RWPE2 (cell line): ENCODE results near the gene ZNF148.

ENCODE experiments used
- ATAC-seq: fragments of 200-7000 bp; cut with Tn5 transposase; 3 replicates; pipeline ENCODE4 v1.9.1; 2021; ENCODE audit warnings: low read depth
- DNase-seq: peaks from one replicate; pipeline ENCODE4 v3.0.0-alpha.2; 2020; ENCODE audit warnings: low spot score
- H3K27ac ChIP-seq: fragments of 450-650 bp; 2 replicates; pipeline ENCODE4 v1.5.1; 2017; ENCODE audit warnings: mild to moderate bottlenecking; ENCODE audit not compliant: poor library complexity, severe bottlenecking
- H3K27me3 ChIP-seq: fragments of 250-450 bp; sonication (Bioruptor Pico); 2 replicates; pipeline ENCODE4 v1.5.1; 2021; ENCODE audit warnings: mild to moderate bottlenecking, moderate library complexity; ENCODE audit not compliant: insufficient read depth, poor library complexity, severe bottlenecking
- H3K36me3 ChIP-seq: fragments of 250-450 bp; sonication (Bioruptor Pico); 2 replicates; pipeline ENCODE4 v1.5.1; 2020; ENCODE audit warnings: low read depth, mild to moderate bottlenecking, moderate library complexity
- H3K4me1 ChIP-seq: fragments of 250-450 bp; sonication (Bioruptor Pico); 2 replicates; pipeline ENCODE4 v1.5.1; 2021; ENCODE audit warnings: mild to moderate bottlenecking, moderate library complexity; ENCODE audit not compliant: insufficient read depth, poor library complexity, severe bottlenecking
- H3K4me3 ChIP-seq: fragments of 250-450 bp; sonication (Bioruptor Pico); 2 replicates; pipeline ENCODE4 v1.5.1; 2021; ENCODE audit warnings: mild to moderate bottlenecking, moderate library complexity; ENCODE audit not compliant: severe bottlenecking
- H3K9me3 ChIP-seq: fragments of 250-450 bp; sonication (Bioruptor Pico); 2 replicates; pipeline ENCODE4 v1.5.1; 2021; ENCODE audit warnings: mild to moderate bottlenecking, moderate library complexity; ENCODE audit not compliant: severe bottlenecking
- TF ChIP-seq, protein P1 (sequence below): fragments of 450-650 bp; IDR thresholded peaks from one replicate; pipeline ENCODE4 v1.5.1; 2017; ENCODE audit warnings: mild to moderate bottlenecking, moderate library complexity; ENCODE audit not compliant: poor library complexity, severe bottlenecking

ZNF148 gene

DNA sequence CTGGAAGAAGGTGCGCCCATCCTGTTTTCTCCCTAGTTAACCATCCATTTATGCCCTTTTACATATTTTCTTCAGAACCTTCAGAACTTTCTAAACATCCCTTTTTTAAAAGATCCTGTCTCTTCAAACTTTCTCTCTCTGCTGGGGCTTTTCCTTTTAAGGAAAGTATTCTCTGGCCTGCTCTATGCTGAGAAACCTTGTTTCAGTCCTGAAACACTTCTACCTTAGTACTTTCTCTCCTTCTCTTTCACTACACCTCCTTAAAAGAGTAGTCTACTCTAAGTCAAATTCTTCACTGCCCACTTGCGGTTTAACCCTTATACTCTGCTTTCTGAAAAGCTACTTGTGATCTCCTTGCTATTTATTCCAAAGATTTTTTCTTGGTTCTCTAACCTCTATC, 97.0 kb downstream of the ZNF148 start:
- Histone ChIP-seq H3K27ac (no peak overlapping the region), H3K36me3 (peaks cover 31% of the 10 kb centered on the region), H3K9me3 (no peaks in the 10 kb centered on the region), H3K4me1 (no peaks in the 10 kb centered on the region), H3K27me3 (no peaks in the 10 kb centered on the region), H3K4me3 (no peak overlapping the region)
- DNase-seq, result no peak
- TF ChIP-seq, protein P1, sequence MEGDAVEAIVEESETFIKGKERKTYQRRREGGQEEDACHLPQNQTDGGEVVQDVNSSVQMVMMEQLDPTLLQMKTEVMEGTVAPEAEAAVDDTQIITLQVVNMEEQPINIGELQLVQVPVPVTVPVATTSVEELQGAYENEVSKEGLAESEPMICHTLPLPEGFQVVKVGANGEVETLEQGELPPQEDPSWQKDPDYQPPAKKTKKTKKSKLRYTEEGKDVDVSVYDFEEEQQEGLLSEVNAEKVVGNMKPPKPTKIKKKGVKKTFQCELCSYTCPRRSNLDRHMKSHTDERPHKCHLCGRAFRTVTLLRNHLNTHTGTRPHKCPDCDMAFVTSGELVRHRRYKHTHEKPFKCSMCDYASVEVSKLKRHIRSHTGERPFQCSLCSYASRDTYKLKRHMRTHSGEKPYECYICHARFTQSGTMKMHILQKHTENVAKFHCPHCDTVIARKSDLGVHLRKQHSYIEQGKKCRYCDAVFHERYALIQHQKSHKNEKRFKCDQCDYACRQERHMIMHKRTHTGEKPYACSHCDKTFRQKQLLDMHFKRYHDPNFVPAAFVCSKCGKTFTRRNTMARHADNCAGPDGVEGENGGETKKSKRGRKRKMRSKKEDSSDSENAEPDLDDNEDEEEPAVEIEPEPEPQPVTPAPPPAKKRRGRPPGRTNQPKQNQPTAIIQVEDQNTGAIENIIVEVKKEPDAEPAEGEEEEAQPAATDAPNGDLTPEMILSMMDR, result no peak
- no peak for ATAC-seq

DNA sequence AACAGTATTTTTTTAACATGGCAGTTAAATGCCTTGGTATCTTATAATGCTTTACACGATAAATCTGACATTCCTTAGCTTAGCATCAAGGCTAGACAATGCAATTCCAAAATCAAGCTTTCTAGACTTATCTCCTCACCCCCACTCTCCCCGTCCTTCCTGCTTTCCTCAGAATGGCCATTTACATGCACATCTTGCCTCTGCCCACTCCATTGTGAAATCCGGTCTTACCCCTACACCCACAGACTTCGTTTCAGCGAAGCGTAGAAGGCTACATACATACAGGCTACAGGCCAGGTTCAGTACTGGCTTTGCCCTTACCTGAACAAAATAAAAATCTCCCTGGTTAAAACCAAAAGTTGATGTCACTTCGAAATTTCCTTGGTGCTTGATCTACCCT, 104.0 kb downstream of the ZNF148 start:
- no peaks in the 10 kb centered on the region for H3K9me3 ChIP-seq
- ATAC-seq (no peak), DNase-seq (no peak)
- peaks cover 16% of the 10 kb centered on the region for H3K36me3 ChIP-seq
- TF ChIP-seq, protein P1, result no peak
- no peak overlapping the region for H3K27ac ChIP-seq
- no peak overlapping the region for H3K4me3 ChIP-seq
- no peaks in the 10 kb centered on the region for H3K4me1 ChIP-seq
- no peaks in the 10 kb centered on the region for H3K27me3 ChIP-seq

DNA sequence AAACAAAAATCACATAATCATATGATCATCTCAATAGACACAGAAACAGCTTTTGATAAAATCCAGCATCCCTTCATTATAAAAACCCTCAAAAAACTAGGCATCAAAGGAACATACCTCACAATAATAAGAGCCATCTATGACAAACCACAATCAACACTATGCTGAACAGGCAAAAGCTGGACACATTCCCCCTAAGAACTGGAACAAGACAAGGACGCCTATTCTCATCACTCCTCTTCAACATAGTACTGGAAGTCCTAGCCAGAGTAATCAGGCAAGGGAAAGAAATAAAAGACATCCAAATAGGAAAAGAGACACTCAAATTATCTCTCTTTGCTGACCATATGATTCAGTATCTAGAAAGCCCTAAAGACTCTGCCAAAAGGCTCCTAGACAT, 107.7 kb downstream of the ZNF148 start:
- ATAC-seq, result no peak
- H3K4me1 ChIP-seq, result no peaks in the 10 kb centered on the region
- H3K4me3 ChIP-seq, result no peak overlapping the region
- DNase-seq, result no peak
- peaks cover 6% of the 10 kb centered on the region for H3K36me3 ChIP-seq
- H3K27me3 ChIP-seq, result no peaks in the 10 kb centered on the region
- TF ChIP-seq, protein P1, result no peak
- no peaks in the 10 kb centered on the region for H3K9me3 ChIP-seq
- H3K27ac ChIP-seq, result no peak overlapping the region

DNA sequence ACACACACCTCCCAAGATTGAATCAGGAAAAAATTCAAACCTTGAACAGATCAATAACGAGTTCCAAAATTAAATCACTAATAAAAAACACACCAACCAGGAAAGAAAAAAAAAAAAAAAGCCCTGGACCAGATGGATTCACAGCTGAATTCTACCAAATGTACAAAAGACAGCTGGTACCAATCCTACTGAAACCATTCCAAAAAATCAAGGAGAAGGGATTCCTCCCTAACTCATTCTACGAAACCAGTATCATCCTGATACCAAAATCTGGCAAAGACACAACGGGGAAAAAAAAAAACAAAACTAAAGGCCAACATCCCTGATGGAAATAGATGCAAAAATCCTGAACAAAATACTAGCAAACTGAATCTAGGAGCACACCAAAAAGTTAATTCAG, 108.2 kb downstream of the ZNF148 start:
- Histone ChIP-seq H3K4me3 (no peak overlapping the region), H3K4me1 (no peaks in the 10 kb centered on the region), H3K27me3 (no peaks in the 10 kb centered on the region), H3K9me3 (no peaks in the 10 kb centered on the region), H3K36me3 (peaks cover 3% of the 10 kb centered on the region), H3K27ac (no peak overlapping the region)
- TF ChIP-seq, protein P1, result no peak
- no peak for DNase-seq
- no peak for ATAC-seq

DNA sequence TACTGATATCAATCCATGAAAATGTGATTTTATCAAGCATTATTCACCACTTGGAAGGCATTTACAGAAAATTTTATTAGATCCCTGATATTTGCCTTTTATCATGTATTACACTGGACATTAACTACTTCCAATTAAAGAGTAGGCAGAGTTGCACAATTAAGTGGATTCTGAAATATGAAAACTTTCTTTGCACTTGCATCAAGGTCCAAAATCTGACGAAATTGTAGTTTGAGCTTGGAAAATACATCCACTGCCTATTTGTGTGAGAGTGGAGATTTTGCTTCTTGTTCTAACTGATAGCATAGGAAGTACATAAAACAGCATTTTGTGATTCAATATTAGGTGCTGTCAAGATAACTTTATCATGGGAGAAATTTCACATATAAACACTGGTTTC, 113.0 kb downstream of the ZNF148 start:
- ATAC-seq (no peak), DNase-seq (no peak)
- Histone ChIP-seq H3K36me3 (peaks cover 3% of the 10 kb centered on the region), H3K9me3 (peaks cover under 1% of the 10 kb centered on the region), H3K27me3 (no peaks in the 10 kb centered on the region), H3K4me3 (no peak overlapping the region), H3K4me1 (no peaks in the 10 kb centered on the region), H3K27ac (no peak overlapping the region)
- TF ChIP-seq, protein P1, result no peak
